Left forelimb (tissue), 1 donor: ENCODE results near the gene UBE2K.
"Not testable (repeated sequence)": the region's sequence is repeated elsewhere in the genome, so short reads cannot be mapped to it uniquely, and the experiment has no call there.

Experiments used
- DNase-seq: peaks from one replicate; pipeline ENCODE4 v3.0.0-alpha.2; 2018; ENCODE audit warnings: low spot score

The UBE2K gene

GRCh38 chr4:39729557-39729956 lies 31.6 kb downstream of the UBE2K start:
- DNase-seq = no peak

DNA sequence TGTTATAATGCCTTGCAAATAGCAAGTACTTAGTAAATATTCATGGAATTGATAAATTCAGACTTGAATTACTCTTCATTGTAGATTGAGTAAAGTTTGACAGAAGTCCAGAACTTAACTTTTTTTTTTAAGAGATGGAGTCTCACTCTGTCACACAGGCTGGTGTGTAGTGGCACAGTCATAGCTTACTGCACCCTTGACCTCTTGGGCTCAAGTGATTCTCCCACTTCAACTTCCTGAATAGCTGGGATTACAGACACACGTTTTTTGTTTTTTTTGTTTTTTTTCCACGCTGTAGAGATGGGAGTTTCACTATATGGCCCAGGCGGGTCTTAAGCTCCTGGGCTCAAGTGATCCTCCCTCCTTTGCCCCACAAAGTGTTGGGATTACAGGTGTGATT lies 32.1 kb downstream of the UBE2K start:
- no peak for DNase-seq

- DNase-seq = no peak
Measured at GRCh38 chr4:39731908-39732307, 34.0 kb downstream of the UBE2K start.

DNA sequence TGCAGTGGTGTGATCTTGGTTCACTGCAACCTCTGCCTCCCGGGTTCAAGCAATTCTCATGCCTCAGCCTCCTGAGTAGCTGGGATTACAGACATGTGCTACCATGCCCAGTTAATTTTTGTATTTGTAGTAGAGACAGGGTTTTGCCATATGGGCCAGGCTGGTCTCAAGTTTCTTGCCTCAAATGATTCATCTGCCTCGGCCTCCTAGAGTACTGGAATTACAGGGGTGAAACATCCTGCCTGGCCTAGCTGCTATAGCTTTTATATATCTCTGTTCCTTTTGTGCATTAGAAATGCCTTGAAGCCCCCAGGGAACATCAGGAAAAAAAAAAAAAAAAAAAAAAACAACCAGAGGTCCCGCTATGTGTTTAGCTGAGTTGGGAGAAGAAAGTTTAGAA lies 34.8 kb downstream of the UBE2K start:
- no peak for DNase-seq

DNA sequence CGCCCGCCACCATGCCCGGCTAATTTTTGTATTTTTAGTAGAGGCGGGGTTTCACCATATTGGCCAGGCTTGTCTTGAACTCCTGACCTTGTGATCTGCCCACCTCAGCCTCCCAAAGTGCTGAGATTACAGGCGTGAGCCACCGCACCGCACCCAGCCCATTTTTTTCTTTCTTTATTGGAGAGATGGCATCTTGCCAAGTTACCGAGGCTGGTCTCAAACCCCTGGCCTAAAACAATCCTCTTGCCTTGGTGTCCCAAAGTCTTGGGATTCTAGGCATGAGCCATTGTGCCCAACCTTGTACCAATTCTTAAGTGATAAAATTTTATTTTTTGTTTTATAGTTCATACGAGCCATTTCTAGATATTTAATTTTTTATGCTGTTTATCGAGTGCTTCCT lies 41.7 kb downstream of the UBE2K start:
- DNase-seq = not testable (repeated sequence)

DNA sequence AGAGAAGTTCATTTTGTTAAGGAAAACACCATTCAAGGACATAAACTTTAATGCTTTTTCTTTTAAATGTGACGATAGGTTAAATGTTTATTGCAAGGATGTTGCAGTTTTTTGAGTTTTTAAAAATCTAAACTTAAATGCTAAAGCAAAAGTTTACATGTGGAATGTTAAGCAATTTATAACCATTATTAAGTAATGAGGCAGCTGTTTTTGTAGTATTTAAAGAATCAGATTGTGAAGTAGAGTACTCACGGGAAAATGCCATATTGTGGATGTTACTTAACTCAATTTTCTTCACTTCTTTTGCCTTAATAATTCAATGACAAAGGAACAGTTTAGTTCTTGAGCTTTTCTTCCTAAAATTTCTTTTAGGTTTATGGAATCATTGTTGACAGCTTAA lies 43.5 kb downstream of the UBE2K start:
- no peak for DNase-seq

DNA sequence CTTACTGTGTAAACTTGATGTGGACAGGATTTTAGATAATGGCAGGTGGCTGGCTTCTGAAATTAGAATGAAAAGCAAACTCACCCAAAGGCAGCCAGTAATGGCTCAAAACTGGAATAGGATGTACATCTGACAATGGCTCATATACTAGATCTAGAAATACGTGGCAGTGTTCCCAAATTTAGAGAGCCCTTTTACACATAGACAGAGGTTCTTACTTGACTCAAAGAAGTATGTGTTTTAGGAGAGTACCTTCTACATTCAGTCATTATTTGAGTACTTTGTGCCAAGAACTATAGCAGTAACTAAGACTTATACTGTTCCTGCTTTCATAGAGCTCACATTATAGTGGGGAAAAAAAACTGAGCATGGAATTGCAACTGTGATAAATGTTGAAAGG lies 48.0 kb downstream of the UBE2K start:
- DNase-seq = no peak

- no peak for DNase-seq
Measured at GRCh38 chr4:39750216-39750615, 52.3 kb downstream of the UBE2K start.

DNA sequence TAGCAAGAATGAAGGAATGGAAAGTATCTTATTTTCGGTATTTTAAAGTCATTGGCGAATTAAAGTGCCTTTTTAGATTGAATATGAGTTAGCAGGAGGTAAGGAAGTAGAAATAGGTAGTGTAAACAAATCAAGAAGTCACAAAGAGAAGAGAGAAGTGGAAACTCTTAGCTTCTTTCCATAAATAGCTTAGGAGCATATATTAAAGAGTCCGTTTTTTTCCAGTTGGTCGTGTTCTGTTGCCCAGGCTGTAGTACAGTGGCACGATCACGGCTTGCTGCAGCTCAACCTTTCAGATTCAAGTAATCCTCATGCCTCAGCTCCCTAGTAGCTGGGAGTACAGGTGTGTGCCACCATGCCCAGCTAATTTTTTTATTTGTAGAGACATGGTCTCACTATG lies 56.4 kb downstream of the UBE2K start:
- DNase-seq = no peak

- no peak for DNase-seq
Measured at GRCh38 chr4:39756159-39756558, 58.2 kb downstream of the UBE2K start.

DNA sequence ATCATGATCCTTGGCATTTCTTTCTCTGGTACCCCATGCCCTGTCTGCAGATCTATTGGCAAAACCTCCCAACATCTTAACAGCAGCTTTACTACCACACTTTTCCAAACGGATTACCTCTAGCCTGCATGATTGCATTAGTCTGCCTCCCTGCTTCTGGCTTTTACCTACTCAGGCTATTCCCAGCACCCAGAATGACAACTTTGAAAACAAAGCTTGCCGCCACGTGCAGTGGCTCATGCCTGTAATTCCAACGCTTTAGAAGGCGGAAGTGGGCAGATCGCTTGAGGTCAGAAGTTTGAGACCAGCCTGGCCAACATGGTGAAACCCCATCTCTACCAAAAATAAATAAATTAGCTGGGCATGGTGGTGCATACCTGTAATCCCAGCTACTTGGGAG lies 60.2 kb downstream of the UBE2K start:
- no peak for DNase-seq

DNA sequence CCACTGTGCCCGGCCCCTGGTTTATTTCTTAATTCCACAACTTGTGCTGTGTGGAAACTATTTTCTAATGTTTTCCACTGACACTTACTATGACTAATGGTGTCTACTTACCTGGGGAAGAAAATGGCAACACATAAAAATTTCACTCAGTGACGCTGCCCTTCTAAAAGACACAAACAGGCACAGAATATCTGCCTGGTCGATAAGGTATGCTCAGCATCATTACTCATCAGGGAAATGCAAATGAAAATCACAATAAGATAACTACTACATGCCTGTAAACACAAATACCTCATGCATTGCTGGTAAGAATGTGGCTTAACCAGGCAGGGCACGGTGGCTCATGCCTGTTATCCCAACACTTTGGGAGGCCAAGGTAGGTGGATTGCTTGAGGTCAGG lies 61.6 kb downstream of the UBE2K start:
- no peak for DNase-seq

DNA sequence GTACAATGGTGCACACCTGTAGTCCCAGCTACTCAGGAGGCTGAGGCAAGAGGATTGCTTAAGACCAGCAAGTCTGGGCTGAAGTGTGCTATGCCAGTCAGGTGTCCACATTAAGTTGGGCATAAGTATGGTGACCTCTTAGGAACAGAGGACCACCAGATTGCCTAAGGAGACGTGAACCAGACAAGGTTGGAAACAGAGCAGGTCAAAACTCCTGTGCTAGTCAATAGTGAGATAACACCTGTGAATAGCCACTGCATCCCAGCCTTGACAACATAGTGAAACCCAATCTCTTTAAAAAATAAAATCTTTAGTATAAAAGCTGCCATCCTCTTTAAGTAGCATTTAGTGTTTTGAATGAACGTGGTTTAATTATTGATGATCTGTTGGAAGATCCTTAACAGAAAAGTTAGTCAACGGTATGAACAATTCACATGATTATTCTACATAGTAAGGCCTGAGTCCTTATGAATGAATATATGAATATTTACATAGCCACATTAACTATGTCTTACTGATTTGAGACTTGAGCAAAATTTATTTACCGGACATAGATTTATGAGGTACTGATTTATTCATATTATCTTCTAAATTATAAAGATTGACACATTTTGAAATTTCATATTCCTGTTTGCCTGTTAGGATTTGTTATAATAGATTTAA lies 63.2 kb downstream of the UBE2K start:
- no peak for DNase-seq

DNA sequence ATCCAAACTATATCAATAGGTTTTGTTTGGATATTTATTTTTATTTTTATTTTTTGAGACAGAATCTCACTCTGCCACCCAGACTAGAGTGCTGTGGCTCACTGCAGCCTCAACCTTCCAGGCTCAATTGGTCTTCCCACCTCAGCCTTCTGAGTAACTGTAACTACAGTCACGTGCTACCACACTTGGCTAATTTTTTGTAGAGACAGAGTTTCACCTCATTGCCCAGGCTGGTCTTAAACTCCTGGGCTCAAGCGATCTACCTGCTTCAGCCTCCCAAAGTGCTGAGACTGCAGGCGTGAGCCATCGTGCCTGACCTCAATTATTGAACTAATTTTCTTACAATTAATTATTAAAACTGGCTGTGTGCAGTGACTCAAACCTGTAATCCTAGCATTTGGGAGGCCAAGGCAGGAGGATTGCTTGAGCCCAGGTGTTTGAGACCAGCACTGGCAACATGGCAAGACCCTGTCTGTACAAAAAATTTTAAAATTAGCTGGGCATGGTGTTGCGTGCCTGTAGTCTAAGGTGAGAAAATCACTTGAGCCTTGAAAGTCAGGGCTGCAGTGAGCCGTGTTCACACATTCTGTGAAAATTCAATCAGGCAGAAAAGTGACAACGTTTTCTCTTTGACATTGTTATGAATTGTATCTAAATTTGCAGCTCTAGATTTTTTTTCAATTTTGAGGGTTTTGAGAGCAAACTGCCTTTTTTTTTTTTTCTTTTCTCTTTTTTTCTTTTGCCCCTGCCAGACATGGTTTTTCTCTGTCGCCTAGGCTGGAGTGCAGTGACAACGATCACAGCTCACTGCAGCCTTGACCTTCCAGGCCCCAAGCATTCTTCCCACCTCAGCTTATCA lies 66.0 kb downstream of the UBE2K start:
- DNase-seq = no peak

DNA sequence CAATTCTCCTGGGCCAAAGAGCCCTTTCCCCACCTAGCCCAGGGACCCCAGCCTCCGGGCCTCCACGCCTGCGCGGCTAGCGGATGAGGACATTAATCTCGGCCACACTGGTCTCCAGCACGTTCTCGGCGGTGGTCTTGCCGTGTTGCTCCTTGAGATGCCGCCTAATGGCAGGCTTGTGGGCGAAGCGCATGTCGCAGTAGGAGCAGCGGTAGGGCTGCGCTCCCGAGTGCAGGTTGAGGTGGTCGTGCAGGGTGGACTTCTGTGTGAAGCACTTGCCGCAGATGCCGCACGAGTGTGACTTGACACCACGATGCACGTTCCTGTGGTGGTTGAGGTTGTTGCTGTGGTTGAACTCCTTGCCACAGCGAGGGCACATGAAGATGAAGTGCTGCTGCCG lies 72.1 kb downstream of the UBE2K start:
- DNase-seq = no peak

- DNase-seq = no peak
Measured at GRCh38 chr4:39770471-39770870, 72.5 kb downstream of the UBE2K start.

DNA sequence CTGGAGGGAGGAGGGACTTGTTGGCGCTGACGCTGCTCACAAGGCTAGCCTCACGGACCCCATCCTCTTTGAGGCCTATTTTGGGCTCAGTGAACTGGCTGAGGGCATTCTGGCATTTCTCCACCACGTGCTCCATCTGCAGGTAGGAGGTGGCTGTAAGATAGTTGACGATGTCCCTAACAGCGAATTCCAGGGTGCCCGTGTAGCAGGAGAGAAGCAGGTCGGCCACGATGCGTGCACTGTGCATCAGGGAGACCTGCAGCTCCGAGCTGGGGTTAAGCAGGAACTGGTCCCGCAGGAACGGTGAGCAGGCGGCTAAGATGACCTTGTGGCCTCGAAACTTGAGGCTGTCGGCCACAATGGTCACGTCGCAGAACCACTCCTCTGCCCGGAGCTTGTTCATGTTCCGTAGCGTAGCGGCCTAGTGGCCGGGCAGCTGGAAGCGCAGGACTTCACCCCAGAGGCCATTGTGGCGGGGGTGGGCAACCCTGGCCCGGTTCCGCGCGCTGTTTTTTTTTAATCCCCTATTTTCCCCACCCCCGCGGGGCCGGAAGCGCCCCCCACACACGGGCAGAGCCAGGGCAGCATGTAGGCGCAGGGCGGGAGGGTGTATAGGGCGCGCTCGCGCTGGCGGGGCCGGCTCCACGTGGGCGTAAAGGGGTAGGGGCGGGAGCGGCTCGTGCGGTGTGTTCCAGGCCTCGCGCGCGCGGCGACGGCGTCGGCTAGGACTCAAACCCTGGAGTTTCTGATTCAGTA lies 73.2 kb downstream of the UBE2K start:
- DNase-seq = no peak

- DNase-seq = not testable (repeated sequence)
Measured at GRCh38 chr4:39781988-39782387, 84.1 kb downstream of the UBE2K start.

DNA sequence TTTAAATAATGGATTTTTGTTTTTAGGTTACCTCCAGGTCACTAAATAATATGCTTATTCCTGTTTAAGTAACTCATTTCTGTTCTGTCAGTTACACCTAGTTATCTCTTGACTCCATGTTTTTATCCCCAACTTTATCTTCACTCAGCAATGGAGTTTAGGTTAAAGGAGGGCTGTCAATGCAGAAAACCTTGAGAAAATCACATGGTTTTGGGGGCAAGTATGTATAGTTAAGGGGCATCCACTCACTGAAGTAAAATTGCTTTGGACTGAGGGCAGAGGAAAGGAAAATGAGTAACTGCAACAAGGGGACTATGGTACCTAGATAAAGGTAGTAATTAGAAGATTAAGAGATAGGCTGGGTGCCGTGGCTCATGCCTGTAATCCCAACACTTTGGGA lies 87.1 kb downstream of the UBE2K start:
- no peak for DNase-seq

- DNase-seq = no peak
Measured at GRCh38 chr4:39786838-39787237, 88.9 kb downstream of the UBE2K start.

DNA sequence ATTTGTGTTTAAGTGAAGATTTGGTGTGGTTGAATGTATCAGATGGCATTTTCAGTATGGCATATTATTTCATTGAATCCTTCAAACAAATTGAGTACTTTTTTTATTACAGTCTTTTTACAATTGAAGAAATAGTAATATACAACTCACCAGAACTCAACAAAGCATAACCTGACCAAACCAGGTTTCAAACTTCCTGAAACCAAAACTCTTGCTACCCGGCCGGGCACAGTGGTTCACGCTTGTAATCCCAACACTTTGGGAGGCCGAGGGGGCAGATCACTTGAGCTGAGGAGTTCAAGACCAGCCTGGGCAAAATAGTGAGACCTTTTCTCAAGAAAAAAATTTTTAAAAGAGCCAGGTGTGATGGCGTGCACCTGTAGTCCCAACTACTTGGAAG lies 94.2 kb downstream of the UBE2K start:
- no peak for DNase-seq

- DNase-seq = no peak
Measured at GRCh38 chr4:39792529-39792928, 94.6 kb downstream of the UBE2K start.

DNA sequence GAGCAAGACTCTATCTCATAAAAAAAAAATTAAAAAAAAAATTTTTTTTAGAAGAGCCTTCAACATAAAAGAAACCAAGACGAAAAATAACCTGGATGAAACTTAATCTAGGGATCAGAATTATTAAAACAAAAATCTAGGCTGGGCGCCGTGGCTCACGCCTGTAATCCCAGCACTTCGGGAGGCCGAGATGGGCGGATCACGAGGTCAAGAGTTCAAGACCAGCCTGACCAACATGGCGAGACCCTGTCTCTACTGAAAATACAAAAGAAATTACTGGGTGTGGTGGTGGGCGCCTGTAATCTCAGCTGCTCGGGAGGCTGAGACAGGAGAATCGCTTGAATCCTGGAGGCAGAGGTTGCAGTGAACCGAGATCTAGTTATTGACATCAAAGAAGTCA lies 95.0 kb downstream of the UBE2K start:
- DNase-seq = not testable (repeated sequence)
